Measurements from ENCODE around the gene MFAP2. TPM values are rescaled to one million over a fixed set of nuclear protein-coding genes. Genes with fewer than 3 reads are reported as not detected.

Gene MFAP2
- total RNA-seq, 6 donors from 2014 or later = 2.1 to 21.7 (median 7.2) TPM

DNA sequence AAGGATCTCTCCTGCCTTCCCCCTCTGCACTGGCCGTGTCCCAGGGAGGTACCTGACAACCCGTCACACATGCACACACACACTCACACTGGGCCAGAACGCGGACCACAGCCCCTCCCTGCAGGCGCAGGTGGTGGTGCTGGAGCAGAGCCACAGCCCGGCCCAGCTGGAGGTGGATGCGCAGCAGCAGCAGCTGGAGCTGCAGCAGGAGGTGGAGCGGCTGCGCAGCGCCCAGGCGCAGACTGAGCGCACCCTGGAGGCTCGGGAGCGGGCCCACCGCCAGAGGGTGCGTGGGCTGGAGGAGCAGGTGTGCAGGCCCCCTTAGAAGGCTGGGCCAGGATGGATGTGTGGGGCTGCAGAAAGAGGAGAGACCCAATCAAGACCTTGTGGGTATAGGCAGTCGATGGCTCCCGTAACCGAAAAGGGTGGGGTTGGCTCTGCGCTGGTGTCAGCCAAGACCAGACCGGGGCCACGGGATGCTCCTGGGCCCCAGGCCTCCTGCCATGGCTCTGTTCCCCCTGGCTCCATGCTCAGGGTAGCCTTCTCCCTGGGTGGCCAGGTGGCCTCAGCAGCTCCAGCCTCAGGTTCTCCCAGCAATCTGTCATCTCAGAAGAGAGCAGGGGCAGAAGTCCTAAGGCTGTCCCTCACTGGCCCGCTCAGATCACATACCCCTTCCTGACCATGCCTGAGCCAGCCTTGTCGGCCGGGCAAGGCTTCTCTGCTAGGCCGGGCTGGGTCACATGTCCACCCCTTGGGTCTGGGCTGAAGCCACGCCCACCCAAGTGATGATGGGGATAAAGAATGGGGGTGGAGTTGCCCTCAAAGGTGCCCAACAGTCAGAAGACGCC, 8.9 kb downstream of the MFAP2 start:
- DNase-seq = peak in 1 of 2 donors; percentile 75

DNA sequence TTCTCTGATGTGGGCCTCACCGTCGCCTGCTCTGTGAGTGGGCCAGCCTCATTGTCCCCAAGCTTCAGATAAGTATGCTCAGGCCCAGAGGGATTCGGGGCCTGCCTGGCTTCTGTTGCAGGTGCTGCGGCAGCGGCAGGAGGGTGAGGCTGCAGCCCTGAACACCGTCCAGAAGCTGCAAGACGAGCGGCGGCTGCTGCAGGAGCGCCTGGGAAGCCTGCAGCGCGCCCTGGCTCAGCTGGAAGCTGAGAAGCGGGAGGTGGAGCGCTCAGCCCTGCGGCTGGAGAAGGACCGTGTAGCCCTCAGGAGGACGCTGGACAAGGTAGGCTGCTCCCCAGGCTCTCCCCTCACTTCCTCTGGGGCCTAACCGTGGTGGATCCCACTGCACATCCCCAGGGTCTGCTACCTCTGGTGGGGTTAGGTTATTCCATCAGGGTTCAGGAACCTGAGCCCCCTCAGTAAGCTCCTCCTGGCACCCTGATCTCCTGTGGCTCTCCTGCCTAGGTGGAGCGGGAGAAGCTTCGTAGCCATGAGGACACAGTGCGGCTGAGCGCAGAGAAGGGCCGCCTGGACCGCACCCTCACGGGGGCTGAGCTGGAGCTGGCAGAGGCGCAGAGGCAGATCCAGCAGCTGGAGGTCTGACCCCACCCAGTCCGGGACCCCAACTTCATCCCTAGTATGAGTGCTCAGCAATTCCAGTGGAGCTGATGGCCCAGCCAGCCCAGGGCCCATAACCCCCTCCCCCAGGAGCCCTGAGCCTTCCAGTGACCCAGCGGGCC, 10.1 kb downstream of the MFAP2 start:
- TF ChIP-seq POLR2AphosphoS5 (IDR thresholded peaks at IDR 0.05) = no peak
- TF ChIP-seq POLR2A (IDR thresholded peaks at IDR 0.05) = no peak
- TF ChIP-seq, protein P1, sequence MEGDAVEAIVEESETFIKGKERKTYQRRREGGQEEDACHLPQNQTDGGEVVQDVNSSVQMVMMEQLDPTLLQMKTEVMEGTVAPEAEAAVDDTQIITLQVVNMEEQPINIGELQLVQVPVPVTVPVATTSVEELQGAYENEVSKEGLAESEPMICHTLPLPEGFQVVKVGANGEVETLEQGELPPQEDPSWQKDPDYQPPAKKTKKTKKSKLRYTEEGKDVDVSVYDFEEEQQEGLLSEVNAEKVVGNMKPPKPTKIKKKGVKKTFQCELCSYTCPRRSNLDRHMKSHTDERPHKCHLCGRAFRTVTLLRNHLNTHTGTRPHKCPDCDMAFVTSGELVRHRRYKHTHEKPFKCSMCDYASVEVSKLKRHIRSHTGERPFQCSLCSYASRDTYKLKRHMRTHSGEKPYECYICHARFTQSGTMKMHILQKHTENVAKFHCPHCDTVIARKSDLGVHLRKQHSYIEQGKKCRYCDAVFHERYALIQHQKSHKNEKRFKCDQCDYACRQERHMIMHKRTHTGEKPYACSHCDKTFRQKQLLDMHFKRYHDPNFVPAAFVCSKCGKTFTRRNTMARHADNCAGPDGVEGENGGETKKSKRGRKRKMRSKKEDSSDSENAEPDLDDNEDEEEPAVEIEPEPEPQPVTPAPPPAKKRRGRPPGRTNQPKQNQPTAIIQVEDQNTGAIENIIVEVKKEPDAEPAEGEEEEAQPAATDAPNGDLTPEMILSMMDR (IDR thresholded peaks at IDR 0.05) = no peak
- TF ChIP-seq EP300 (IDR thresholded peaks at IDR 0.05) = no peak
- no peak for ATAC-seq (ENCODE audit: low FRiP score in 2 of 2)
- Histone ChIP-seq H3K4me3 (no peak overlapping the region), H3K36me3 (peaks cover 0 to 34% (median 20%) of the 10 kb centered on the region in 4 donors), H3K27me3 (no peaks in the 10 kb centered on the region), H3K27ac (no peak overlapping the region), H3K9me3 (no peaks in the 10 kb centered on the region), H3K4me1 (peaks cover 5 to 12% (median 9%) of the 10 kb centered on the region in 4 donors)
- peak in 1 of 2 donors; percentile 68 for DNase-seq
- WGBS, 2 donors = 94% methylated on average over 7 to 19 of the region's 28 CpGs

More for the DNA sequence above, 8.9 kb downstream of the MFAP2 start:
- Histone ChIP-seq H3K9me3 (no peaks in the 10 kb centered on the region), H3K4me1 (peaks cover 5 to 11% (median 9%) of the 10 kb centered on the region in 4 donors), H3K4me3 (no peak overlapping the region), H3K36me3 (peaks cover 0 to 22% (median 10%) of the 10 kb centered on the region in 4 donors), H3K27me3 (no peaks in the 10 kb centered on the region), H3K27ac (peak overlapping the region in 1 of 4 donors; percentile 17)
- ATAC-seq (ENCODE audit: low FRiP score in 2 of 2) = no peak
- TF ChIP-seq POLR2AphosphoS5 (IDR thresholded peaks at IDR 0.05) (no peak), POLR2A (IDR thresholded peaks at IDR 0.05) (no peak), EP300 (IDR thresholded peaks at IDR 0.05) (no peak)
- TF ChIP-seq, protein P1 (IDR thresholded peaks at IDR 0.05) = no peak
- 77 to 80% methylated on average over 17 to 25 of the region's 28 CpGs for WGBS, 2 donors

DNA sequence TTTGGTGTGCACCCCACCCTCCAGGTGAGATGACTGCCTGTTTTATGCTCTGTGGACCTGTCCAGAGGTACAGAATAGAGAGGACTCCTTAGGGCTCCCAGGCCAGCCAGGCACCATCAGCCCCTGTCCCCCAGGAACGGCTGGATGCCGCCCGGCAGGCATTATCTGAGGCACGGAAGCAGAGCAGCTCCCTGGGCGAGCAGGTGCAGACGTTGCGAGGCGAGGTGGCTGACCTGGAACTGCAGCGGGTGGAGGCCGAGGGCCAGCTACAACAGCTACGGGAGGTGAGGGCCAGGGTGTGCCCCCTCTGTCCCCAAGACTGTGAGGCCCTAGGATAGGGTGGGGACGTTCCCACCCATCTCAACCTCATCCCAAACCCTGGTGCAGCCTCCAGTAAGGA, 10.8 kb downstream of the MFAP2 start:
- peak in 1 of 2 donors; percentile 70 for DNase-seq
- 96 to 97% methylated on average over 5 to 8 of the region's 12 CpGs for WGBS, 2 donors
- H3K4me3 ChIP-seq = no peak overlapping the region
- H3K27ac ChIP-seq = no peak overlapping the region
- H3K4me1 ChIP-seq = peaks cover 5 to 12% (median 9%) of the 10 kb centered on the region in 4 donors
- ATAC-seq (ENCODE audit: low FRiP score in 2 of 2) = no peak
- H3K27me3 ChIP-seq = no peaks in the 10 kb centered on the region
- no peaks in the 10 kb centered on the region for H3K9me3 ChIP-seq
- peaks cover 0 to 35% (median 20%) of the 10 kb centered on the region in 4 donors for H3K36me3 ChIP-seq
- TF ChIP-seq POLR2AphosphoS5 (IDR thresholded peaks at IDR 0.05) (no peak), EP300 (IDR thresholded peaks at IDR 0.05) (no peak), POLR2A (IDR thresholded peaks at IDR 0.05) (no peak)
- TF ChIP-seq, protein P1 (IDR thresholded peaks at IDR 0.05) = no peak

DNA sequence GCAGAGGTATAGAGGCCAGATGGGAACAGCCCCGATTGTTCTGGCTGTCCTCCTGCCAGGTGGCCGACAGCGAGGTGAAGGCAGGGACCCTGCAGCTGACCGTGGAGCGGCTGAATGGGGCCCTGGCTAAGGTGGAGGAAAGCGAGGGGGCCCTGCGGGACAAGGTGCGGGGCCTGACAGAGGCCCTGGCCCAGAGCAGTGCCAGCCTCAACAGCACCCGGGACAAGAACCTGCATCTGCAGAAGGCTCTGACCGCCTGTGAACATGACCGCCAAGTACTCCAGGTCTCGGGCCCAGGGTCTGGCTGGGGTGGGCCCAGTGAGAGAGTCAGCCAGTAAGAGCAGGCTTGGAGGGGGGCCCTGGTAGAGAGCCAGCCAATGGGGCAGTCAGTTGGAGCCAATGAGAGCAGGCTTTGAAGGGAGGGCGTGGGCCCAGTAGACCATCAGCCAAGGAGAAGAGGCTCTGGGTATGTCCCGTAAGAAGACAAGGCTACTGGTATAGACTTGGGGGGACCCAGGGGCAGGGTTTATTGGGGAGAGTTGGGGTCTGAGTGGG, 11.3 kb downstream of the MFAP2 start:
- no peak overlapping the region for H3K4me3 ChIP-seq
- H3K36me3 ChIP-seq = peaks cover 0 to 35% (median 20%) of the 10 kb centered on the region in 4 donors
- ATAC-seq (ENCODE audit: low FRiP score in 2 of 2) = no peak
- H3K4me1 ChIP-seq = peaks cover 5 to 12% (median 9%) of the 10 kb centered on the region in 4 donors
- H3K9me3 ChIP-seq = no peaks in the 10 kb centered on the region
- TF ChIP-seq EP300 (IDR thresholded peaks at IDR 0.05) (no peak), POLR2AphosphoS5 (IDR thresholded peaks at IDR 0.05) (no peak), POLR2A (IDR thresholded peaks at IDR 0.05) (no peak)
- TF ChIP-seq, protein P1 (IDR thresholded peaks at IDR 0.05) = no peak
- no peak overlapping the region for H3K27ac ChIP-seq
- DNase-seq = peak in 1 of 2 donors; percentile 65
- WGBS, 2 donors = 89 to 93% methylated on average over 11 to 13 of the region's 14 CpGs
- H3K27me3 ChIP-seq = no peaks in the 10 kb centered on the region
